ENCODE data around the gene LRP5.
"Not testable (repeated sequence)": the region's sequence is repeated elsewhere in the genome, so short reads cannot be mapped to it uniquely, and the experiment has no call there.

Gene LRP5

DNA sequence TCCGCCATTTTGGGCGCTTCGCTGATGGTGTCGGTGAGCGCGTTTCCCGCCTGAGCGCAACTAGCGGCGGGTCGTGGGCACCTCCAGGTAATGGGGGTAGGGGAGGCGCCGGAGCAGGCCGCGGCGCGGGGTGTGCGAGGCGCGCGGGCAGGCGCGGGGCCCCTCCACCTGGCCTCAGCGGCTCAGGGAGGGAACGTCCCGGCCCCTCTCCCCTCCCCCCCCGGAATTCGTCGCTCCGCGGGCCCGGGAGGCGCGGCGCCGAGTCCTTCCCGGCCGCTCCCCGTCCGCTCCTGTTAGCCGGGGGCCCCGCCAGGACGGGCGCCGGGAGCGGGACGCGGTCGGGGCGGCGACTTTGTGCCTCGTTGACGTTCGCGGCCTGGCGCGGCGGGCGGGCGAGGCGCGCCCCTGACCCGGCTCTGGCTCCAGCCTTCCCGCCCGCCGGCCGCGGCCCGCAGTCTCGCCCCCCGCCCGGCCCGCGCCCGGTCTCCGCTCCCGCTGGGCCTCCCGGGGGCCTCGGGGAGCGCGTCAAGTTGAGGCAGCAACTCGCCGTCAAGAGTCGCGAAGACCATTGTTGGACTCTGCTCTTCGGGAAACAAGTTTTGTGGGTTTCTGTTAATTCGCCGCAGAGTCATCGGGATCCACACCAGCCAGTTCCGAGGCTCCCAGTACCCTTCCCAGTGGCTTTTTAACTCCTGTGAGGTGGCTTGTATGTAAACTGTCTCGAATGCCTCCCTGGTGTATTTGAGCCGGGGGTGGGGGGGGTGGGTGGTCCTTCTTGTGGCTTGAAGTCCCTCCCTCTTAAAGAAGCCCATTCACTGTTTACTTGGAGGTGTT, 148.6 kb downstream of the LRP5 start, which contains the start of gene PPP6R3:
TSS of gene PPP6R3 (plus strand) at position 12 of the 834 bp plus-strand sequence. CDS start 76,913 bp downstream, outside the sequence.
- in situ Hi-C loops (cut with MboI; ENCODE audit: low sequenced_read_pairs): no loop called here

- in situ Hi-C loops (cut with MboI; ENCODE audit: low sequenced_read_pairs): no loop called here
Observed at GRCh38 chr11:68461575-68461917, 149.2 kb downstream of the LRP5 start.

DNA sequence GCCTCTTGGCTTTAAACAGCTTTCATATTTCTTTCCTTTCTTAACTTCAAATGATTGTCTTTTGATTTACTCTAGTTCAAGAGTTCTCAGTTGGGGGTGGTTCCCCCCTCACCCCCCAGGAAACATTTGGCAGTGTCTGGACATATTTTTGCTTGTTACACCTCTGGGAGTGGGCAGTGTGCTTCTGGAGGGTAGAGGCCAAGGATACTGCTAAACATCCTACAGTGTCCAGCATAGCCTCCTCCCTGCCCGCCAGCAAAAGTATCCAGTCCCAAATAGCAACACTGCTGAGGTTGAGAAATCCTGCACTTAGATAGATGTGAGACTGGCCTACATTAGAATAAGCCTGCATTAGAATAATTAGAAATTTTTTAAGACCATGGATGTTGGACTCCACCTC, 151.3 kb downstream of the LRP5 start:
- in situ Hi-C loops (cut with MboI; ENCODE audit: low sequenced_read_pairs): no loop called here

DNA sequence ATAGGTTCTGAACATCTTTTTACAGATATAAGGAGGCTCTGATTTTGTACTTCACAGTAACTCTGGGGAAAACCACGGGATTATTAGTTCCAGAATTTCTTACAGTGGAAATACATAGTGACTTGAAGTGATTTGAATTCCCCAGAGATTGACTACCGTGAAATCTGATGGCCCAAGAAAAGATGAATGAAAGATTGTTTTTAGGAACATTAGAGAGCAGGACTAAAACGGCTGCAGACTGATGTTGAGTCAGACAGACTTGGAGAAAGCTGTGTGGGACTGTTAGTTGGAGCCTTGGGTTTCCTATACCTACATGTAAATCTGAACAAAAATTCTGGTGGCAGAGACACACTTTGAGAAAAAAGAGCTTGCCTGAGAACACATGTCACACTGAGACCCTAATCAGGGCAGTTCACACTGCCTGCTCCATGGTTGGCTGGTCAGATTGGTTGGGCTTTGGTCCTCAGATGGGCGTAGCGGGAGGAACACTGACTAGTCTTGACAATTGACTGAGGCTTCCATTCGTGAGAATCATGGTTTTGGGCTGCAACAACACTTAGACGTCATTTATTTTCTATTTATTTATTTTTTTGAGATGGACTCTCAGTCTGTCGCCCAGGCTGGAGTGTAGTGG, 154.9 kb downstream of the LRP5 start:
- in situ Hi-C loops (cut with MboI; ENCODE audit: low sequenced_read_pairs): no loop called here

GRCh38 chr11:68468217-68468828, 155.9 kb downstream of the LRP5 start:
- in situ Hi-C loops (cut with MboI; ENCODE audit: low sequenced_read_pairs): no loop called here

DNA sequence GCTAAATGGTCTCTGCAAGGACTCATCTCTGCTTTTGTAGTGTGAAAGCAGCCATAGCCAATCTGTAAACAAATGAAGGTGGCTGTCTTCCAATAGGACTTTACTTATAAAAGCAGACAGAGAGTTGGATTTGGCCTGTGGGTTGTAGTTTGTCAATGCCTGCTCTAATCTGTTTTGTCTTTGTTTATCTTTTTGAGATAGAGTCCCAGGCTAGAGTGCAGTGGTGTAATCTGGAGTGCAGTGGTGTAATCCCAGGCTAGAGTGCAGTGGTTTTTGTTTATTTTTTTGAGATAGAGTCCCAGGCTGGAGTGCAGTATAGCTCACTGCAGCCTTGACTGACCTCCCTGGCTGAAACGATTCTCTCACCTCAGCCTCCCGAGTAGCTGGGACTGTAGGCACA, 156.7 kb downstream of the LRP5 start:
- in situ Hi-C loops (cut with MboI; ENCODE audit: low sequenced_read_pairs): no loop called here

DNA sequence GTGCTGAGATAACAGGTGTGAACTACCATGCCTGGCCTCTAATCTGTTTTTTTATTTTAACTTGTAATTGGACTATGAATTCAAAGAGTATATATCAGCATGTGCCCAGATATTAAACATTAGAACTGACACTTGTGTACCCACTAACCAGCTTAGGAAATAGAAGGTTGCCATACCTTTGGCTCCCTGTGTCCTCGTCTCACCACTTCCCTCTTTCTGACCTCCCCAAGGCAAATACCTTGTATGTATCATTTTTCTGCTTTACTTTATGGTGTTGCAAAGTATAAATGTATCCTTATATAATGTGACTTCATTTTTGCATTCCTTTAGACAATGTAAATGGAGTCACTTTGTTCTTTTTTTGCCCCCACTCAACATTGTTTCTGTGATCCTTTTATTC, 157.3 kb downstream of the LRP5 start:
- in situ Hi-C loops (cut with MboI; ENCODE audit: low sequenced_read_pairs): no loop called here

GRCh38 chr11:68470304-68470811, 158.0 kb downstream of the LRP5 start:
- in situ Hi-C loops (cut with MboI; ENCODE audit: low sequenced_read_pairs): no loop called here

DNA sequence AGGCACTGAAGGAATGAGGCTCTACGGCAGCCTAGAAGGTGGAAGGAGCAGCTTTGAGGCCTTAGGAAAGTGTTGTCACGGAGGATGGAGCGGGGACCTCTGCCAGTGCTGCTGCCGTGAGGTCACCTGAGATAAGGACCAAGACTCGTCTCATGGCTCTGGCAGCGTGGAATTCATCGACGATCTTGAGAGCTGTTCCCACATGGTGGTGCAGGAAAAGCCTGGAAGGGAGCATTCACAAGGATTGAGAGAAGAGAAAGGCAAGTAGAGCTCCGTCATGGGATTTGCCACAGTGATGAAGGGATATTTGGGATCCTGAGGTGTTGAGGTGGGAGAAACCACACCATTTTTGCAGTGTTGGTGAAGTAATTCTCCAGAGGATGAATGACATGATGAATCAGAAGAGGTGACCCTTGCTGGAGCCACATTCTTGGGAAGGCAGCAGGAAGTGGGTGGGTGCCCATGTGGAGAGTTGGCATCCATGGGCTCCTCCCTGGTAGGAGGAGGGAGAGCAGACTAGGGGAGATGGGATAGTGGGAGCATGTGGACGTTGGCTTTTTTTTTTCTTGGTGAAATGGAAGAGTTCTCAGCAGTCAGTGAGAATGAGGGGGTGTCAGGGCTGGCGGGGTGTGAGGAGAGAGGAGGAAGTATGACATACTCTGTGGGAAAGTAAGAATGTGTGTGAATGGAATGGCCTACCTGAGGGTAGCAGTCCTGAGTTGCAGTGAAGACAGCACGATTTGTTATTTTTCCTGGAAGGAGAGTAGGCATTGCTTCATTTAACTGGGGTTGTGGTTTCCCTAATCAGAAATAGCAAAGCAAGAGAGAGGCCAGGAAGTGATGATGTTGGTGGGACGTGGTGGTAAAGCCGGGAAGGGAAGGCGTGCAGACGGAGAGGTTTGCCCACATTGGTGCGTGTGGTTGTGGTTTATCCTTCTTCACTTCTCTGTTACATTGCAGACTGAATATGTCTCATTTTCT, 159.3 kb downstream of the LRP5 start:
- in situ Hi-C loops (cut with MboI; ENCODE audit: low sequenced_read_pairs): no loop called here

DNA sequence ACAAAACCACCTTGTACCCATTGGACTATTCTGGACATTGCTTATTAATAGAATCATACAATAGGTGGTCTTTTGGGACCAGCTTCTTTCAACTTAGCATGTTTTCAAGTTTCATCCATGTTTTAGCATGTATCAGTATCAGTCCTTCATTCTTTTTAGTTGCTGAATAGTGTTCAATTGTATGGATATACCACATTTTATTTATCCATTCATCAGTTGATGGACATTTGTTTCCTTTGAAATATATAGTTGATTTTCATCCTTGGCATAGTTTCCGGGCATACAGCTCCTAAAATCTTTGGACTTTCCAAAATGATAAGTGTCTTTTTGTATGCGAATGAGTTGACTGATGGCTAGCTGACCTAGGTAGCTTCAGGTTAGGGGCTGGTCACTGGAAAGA, 160.4 kb downstream of the LRP5 start:
- in situ Hi-C loops (cut with MboI; ENCODE audit: low sequenced_read_pairs): no loop called here

- in situ Hi-C loops (cut with MboI; ENCODE audit: low sequenced_read_pairs): no loop called here
Observed at GRCh38 chr11:68473693-68474092, 161.3 kb downstream of the LRP5 start.

DNA sequence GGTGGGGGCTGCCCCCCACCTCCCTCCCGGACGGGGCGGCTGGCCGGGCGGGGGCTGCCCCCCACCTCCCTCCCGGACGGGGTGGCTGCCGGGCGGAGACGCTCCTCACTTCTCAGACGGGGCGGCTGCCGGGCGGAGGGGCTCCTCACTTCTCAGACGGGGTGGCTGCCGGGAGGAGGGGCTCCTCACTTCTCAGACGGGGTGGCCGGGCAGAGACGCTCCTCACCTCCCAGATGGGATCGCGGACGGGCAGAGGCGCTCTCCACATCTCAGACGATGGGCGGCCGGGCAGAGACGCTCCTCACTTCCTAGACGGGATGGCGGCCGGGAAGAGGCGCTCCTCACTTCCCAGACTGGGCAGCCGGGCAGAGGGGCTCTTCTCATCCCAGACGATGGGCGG, 163.2 kb downstream of the LRP5 start:
- in situ Hi-C loops (cut with MboI; ENCODE audit: low sequenced_read_pairs): not testable (repeated sequence)

DNA sequence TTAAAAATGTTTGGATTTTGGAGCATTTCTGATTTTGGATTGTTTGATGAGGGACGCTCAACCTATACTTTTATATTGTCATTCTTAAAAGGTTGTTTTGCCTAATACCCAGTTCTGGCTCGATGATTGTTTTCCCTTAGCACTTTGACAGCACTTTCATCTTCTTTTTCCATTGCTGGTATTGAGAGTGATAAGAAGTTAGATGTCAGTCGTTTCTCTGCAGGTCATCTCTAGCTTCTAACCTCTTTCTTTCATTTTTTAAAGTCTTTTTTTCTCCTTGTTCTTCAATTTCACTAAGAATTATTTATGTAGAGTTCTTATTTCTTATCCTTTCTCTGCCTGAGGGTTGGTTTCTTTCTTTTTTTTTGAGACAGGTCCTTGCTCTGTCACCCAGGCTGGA, 167.0 kb downstream of the LRP5 start:
- in situ Hi-C loops (cut with MboI; ENCODE audit: low sequenced_read_pairs): no loop called here

- in situ Hi-C loops (cut with MboI; ENCODE audit: low sequenced_read_pairs): no loop called here
Observed at GRCh38 chr11:68480193-68480592, 167.8 kb downstream of the LRP5 start.

GRCh38 chr11:68480852-68481510, 168.6 kb downstream of the LRP5 start:
- in situ Hi-C loops (cut with MboI; ENCODE audit: low sequenced_read_pairs): no loop called here

DNA sequence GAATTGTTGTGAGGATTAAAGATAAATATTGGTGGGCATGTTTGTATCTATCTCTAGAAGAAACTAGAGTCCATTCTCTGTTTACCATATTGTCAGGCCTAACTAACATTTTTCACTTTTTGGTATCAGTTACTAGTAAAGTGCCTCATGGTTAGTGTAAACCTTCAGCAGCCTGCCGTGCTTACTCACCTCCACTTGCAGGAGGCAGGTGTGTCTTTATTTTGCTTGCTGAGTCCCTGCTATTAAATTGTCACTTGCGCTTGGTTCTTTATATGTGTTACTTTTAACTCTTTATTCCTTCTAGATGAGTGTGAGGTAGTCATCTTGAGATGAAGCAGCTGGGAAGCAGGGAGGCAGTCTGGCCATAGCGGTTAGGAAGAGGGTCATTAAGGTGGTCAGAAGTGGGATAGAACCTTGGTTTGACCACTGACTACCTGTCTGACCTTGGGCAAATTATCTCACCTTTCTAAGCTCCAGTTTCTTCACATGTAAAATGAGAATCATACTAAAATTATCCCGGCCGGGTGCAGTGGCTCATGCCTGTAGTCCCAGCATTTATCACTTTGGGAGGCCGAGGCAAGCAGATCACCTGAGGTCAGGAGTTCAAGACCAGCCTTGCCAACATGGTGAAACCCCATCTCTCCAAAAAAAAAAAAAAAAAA, 169.3 kb downstream of the LRP5 start:
- in situ Hi-C loops (cut with MboI; ENCODE audit: low sequenced_read_pairs): no loop called here

DNA sequence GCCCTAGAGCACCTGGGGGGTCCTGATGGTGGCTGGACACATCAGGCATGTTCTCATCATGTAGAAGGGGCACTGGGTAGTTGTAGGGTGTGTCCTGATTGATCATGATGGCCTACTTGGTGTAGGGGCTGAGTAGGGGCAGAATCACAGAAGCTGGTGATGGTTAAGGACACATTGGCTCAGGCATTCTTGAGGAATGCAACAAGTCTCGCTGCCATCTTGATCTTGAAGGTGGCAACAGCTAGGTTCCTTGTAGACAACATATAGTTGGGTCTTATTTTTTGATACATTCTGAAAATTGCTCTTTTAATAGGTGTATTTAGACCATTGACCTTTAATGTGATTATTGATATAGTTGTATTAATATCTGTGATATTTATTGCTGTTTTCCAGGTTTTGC, 176.2 kb downstream of the LRP5 start:
- in situ Hi-C loops (cut with MboI; ENCODE audit: low sequenced_read_pairs): no loop called here

GRCh38 chr11:68495220-68495729, 182.9 kb downstream of the LRP5 start:
- in situ Hi-C loops (cut with MboI; ENCODE audit: low sequenced_read_pairs): no loop called here

DNA sequence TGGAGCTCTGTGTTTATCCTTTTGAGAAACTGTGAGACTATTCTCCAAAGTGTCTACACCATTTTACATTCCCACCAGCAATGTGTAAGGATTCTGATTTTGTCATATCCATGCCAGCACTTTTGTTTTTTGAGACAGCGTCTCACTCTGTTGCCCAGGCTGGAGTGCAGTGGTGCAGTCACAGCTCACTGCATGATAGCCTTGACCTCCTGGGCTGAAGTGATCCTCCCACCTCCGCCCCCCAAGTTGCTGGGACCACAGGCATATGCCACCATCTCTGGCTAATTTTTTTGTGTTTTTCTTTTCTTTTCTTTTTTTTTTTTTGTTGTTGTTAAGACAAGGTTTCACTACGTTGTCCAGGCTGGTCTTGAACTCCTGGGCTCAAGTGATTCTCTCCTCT, 183.5 kb downstream of the LRP5 start:
- in situ Hi-C loops (cut with MboI; ENCODE audit: low sequenced_read_pairs): no loop called here
